ENCODE results near the gene DYRK4. TPM values are rescaled to one million over a fixed set of nuclear protein-coding genes. Genes with fewer than 3 reads are reported as not detected.

Gene DYRK4
- total RNA-seq, 1 experiment from 2014 or later = 8.8 TPM

- Mint-ChIP-seq H3K9me3 (no peaks in the 10 kb centered on the region), H3K27me3 (ENCODE audit: low read depth) (no peaks in the 10 kb centered on the region), H3K4me1 (peaks cover 15% of the 10 kb centered on the region), H3K4me3 (peak within 1 kb of the TSS; percentile 98), H3K27ac (peak within 1 kb of the TSS; percentile 99), H3K36me3 (peaks cover 7% of the 10 kb centered on the region; the same call in 1 of the 2 replicates)
- peak; percentile 96 for DNase-seq (ENCODE audit: low spot score)
- ATAC-seq = peak; percentile 99
- ChIA-PET POLR2A (no interaction called here), CTCF (interaction anchor here (0.6 to 1.0 kb wide), 3 partner anchors 10 to 155 kb away, joined by 3 to 4 read pairs (median 3); no protein-coding TSS in a partner anchor)
- TF ChIP-seq NFYB (CRISPR knock-in tag; conservative IDR thresholded peaks at IDR 0.05; ENCODE audit: low read depth) (peak; percentile 38), ZNF425 (CRISPR knock-in tag; conservative IDR thresholded peaks at IDR 0.05) (no peak), STAT6 (CRISPR knock-in tag; conservative IDR thresholded peaks at IDR 0.05; ENCODE audit: low read depth) (no peak), FOXJ3 (CRISPR knock-in tag; IDR thresholded peaks at IDR 0.05; ENCODE audit: borderline replicate concordance) (no peak), TP53 (CRISPR knock-in tag; IDR thresholded peaks at IDR 0.05) (no peak), ZNF423 (CRISPR knock-in tag; IDR thresholded peaks at IDR 0.05) (no peak), CREM (CRISPR knock-in tag; IDR thresholded peaks at IDR 0.05) (peak; percentile 74; the same call in 1 of the 2 replicates), MAX (CRISPR knock-in tag; IDR thresholded peaks at IDR 0.05) (peak; percentile 66; the same call in 1 of the 2 replicates), ERG (CRISPR knock-in tag; IDR thresholded peaks at IDR 0.05) (no peak), GABPB1 (CRISPR knock-in tag; IDR thresholded peaks at IDR 0.05) (peak; percentile 45), NFE2L1 (CRISPR knock-in tag; IDR thresholded peaks at IDR 0.05) (0 out of 2 replicates have a peak, but pooled peaks have one; percentile 9), ESRRA (CRISPR knock-in tag; IDR thresholded peaks at IDR 0.05; ENCODE audit: borderline replicate concordance) (0 out of 2 replicates have a peak, but pooled peaks have one; percentile 29), TEAD1 (CRISPR knock-in tag; IDR thresholded peaks at IDR 0.05) (no peak), USF1 (CRISPR knock-in tag; IDR thresholded peaks at IDR 0.05) (peak; percentile 84), ZMAT4 (CRISPR knock-in tag; IDR thresholded peaks at IDR 0.05) (no peak), ZNF396 (CRISPR knock-in tag; IDR thresholded peaks at IDR 0.05; ENCODE audit: borderline replicate concordance) (no peak), E2F5 (CRISPR knock-in tag; IDR thresholded peaks at IDR 0.05) (peak; percentile 92), ZBTB43 (CRISPR knock-in tag; IDR thresholded peaks at IDR 0.05) (peak; percentile 46; the same call in 1 of the 2 replicates), HMGA2 (CRISPR knock-in tag; IDR thresholded peaks at IDR 0.05) (no peak), E2F4 (CRISPR knock-in tag; IDR thresholded peaks at IDR 0.05; ENCODE audit: borderline replicate concordance, low read depth) (0 out of 2 replicates have a peak, but pooled peaks have one; percentile 62), RELA (CRISPR knock-in tag; IDR thresholded peaks at IDR 0.05; ENCODE audit: borderline replicate concordance) (no peak)
Observed at GRCh38 chr12:4538207-4539160, 23.5 kb upstream of the DYRK4 start, which contains the start of gene RAD51AP1. Gene RAD51AP1, plus strand, starts transcription at chr12:4538890. Its CDS starts 50 bp downstream, at chr12:4538940.
